Measurements from ENCODE around the gene ABHD3.
"Not testable (repeated sequence)": the region's sequence is repeated elsewhere in the genome, so short reads cannot be mapped to it uniquely, and the experiment has no call there.

The ABHD3 gene, protein sequence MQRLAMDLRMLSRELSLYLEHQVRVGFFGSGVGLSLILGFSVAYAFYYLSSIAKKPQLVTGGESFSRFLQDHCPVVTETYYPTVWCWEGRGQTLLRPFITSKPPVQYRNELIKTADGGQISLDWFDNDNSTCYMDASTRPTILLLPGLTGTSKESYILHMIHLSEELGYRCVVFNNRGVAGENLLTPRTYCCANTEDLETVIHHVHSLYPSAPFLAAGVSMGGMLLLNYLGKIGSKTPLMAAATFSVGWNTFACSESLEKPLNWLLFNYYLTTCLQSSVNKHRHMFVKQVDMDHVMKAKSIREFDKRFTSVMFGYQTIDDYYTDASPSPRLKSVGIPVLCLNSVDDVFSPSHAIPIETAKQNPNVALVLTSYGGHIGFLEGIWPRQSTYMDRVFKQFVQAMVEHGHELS

DNA sequence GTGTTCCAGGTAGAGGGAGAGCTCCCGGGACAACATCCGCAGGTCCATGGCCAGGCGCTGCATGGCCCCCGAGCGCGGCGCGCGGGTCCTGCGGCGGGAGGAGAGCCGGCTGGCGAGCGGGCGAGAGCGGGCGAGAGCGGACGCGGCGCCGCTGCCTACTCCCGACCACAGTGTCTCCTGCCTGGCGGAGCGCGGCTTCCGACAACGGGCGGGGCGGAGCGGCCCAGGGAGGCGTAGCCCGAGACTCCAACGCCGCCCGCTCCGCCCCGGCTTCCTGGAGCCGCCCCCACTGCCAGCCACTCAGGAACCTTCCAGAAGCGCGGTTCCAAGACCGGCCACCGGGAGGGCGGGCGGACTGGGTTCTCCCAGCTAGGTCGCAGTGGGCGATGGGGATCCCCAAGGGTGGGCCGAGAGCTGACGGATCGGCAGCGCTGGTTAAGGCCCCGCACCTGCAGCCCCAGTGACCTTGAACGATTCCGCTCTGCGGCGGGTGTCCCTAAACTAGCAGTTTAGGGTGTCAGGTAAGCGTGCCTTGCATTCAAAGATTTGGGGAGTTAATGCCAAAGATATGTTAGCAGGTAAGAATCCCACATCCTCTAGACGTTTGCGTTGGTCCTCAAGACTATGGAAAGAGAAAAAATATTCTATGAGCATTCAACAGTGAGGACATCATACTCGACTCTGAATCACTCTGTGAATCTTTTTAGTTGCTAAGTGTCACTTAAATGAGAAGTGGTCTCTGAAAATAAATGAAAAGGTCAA, at the start of gene ABHD3:
Gene ABHD3, minus strand, starts transcription at position 172 of the 762 bp plus-strand sequence. Its CDS starts 109 bp downstream, at position 63.
- peak; percentile 92 to 94 for DNase-seq

DNA sequence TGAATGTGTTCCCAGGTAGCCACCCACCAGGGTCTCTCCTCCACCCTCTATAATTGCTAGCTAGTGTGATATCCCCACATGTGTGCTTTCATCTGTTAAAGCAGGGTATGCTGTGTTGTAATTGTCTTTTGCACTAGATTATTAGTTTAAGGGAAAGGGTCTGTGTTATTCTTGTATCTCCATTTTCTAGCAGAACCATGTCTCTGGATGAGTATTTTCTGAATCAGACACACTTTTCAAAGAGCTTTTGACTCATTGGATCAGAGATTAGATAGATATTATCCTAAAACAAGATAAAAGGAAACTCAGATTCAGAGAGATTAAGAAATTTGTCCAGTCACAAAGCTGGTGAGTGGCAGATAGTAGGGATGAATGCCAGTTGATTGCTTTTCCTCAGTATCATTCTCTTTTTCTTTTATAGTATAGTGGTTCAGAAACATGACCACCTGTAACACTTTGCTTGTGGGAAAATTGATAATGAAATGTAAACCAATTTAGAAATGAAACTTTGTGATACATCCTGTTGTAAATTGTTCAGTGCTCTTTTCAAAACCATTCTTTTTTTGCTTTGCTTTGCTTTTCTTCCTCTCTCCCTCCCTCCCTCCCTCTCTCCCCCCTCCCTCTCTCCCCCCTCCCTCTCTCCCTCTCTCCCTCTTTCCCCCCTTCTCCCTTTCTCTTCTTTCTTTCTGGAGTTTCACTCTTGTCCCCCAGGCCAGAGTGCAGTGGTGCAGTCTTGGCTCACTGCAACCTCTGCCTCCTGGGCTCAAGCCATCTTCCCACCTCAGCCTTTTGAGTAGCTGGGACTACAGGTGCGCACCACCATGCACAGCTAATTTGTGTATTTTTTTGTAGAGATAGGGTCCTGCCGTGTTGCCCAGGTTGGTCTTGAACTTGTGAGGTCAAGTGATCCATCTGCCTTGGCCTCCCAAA, 43.5 kb upstream of the ABHD3 start:
- no peak for DNase-seq

DNA sequence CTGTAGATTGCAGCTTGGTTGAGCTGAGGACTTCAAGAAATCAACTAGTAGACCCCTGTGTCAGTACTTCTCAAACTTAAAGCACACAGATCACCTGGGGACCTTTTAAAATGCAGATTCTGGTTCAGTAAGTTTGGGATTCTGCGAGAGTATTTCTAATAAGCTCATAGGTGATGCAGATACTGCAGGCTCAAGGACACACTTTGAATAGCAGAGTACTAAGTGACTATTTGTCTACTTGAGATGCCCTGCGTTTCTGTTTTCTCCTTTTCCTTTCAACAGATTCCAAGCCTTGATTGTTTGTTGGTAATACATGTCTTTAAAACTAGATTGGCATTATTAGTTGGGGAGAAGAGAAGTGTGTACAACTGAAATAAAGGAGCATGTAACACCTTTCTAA, 42.7 kb upstream of the ABHD3 start:
- no peak for DNase-seq

DNA sequence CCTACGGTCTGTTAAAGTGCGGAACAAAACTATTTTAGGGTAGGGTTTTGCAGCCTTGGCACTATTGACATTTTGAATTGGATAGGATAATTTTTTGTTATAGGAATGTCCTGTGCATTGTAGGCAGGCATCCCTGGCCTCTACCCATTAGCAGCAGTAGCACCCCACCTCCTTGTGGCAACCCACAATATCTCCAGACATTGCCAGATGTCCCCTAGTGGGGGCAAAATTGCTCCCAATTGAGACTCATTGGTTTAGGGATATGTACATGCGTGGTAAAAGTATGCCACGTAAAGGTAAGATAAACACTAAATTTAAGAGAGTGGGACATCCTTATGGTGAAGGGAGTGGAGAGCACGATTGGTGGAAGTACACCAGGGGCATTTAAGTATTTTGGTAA, 40.7 kb upstream of the ABHD3 start:
- DNase-seq: no peak

DNA sequence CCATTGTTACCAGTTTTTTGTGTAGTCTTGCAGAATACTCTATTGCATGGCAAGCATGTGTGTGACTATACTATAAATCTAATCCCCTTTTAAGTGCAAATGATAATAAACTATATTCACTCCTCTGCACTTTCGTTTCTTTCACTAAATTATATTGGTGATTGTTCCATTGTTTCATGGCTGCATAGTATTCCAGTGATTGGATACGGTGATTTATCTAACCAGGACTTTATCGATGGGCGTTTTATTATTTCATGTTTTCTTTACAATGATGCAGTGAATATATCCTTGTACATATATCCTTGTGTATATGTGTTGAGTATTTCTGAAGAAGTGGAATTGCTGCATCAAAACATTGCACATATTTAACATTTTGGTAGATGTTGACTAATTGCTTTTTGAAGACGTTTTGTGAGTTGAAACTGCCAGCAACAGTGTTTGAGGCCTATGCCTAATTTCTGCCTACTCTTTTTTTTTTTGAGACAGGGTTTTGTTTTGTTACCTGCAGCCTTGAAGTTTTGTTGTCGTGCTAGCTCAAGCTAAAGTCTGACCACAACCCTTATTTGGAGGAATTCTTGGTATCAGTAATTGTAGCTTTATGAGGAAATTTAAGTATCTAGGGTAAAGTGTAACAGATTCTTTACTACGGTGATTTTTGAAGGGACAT, 38.7 kb upstream of the ABHD3 start:
- DNase-seq: no peak

DNA sequence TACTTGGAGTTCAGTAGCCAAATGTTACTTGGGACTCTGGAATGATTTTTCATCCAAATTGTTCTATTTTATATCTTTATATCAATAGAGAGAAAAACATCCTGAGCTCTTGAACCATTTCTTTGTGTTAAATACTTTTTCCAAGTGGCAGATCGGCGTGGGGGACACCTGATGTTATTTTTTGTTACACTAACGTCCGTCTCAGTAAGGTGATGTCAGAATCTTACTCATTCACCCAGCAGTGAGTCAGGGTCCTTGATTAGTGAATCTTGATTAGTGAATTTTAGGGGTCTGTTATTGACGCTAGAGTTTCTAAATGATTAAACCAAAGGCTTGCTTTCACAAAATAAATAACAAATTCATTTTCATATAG, 37.7 kb upstream of the ABHD3 start:
- no peak for DNase-seq

DNA sequence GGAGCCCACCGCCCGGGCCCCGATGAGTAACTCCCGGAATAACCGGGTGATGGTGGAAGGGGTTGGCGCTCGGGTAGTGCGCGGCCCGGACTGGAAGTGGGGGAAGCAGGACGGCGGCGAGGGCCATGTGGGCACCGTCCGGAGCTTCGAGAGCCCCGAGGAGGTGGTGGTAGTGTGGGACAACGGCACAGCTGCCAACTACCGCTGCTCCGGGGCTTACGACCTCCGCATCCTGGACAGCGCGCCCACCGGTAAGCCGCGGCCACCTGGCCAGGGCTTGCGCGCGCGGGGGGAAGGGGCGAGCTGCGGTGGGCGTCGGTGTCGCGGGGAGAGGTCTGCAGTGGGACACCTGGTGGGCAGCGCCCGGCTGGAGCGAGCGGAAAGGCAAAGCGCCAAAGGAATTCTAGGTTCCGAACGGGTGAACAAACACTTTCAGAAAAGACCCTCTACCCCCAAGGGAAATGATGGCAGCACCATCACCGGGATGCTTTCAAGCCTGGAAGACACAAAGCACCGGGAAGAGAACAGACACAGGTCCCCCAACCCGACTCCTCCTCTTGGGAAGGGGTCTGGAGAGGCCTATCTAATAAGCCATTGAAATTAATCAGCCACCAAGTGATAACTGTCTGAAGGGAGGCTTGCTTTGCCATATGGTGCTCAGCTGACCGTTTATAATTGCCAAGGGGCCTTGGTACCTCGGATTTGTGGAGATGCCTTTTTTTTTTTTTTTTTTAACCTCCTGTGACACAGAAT, 37.2 kb upstream of the ABHD3 start:
- peak; percentile 46 to 57 for DNase-seq

DNA sequence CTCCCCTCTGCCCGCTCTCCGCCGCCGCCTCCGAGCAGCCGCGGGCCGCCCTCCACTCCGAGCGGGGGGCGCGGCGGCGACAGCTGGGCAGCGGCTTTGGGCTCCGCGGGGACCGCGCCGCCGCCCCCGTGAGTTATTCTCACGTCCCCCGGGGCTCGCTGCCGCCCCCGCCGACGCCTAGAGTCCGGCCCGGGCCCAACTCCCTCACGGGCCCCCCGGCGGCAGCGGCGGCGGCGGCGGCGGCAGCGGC, 36.7 kb upstream of the ABHD3 start:
- no peak for DNase-seq

DNA sequence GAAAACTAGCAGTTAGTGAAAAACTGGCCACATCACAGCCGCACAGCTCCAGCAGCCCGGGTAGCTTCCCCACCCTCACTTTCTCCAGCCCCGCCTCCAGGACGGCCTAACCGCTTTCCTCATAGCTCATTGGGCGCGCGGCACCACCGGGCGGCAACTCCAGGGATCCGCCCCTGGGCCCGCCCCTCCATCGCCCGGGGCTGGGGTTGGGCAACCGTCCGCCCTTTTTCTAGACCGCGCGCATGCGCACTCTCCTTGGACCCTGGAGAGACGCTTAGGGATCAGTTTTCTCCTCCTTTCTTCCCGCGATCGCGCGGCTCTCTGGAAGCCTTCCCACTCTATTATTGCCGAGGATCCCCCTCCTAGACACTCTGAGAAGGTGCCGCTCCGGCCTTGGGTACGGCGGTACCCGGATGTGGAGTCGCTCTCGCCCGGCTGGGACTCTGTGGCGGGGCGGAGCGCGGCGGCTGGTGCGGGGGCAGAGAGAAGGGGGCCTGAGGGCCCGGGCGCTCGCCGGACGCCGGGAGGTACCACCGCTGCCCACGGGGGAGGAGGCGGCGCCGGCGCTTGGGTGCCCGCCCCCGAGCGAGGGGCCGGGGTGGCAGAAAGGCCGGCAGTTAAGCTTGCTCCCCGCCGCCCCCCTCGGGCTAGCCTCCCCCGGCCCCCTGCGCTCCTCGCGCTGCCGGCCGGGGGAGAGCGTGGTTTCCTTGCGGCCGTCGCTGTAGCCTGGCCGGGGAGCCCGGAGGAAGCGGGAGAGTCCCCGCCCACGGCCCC, 36.2 kb upstream of the ABHD3 start, which contains the start of gene MIB1:
Gene MIB1, plus strand, starts transcription at position 255 of the 774 bp plus-strand sequence. CDS start 792 bp downstream, outside the sequence.
- peak; percentile 98 to 99 for DNase-seq

DNA sequence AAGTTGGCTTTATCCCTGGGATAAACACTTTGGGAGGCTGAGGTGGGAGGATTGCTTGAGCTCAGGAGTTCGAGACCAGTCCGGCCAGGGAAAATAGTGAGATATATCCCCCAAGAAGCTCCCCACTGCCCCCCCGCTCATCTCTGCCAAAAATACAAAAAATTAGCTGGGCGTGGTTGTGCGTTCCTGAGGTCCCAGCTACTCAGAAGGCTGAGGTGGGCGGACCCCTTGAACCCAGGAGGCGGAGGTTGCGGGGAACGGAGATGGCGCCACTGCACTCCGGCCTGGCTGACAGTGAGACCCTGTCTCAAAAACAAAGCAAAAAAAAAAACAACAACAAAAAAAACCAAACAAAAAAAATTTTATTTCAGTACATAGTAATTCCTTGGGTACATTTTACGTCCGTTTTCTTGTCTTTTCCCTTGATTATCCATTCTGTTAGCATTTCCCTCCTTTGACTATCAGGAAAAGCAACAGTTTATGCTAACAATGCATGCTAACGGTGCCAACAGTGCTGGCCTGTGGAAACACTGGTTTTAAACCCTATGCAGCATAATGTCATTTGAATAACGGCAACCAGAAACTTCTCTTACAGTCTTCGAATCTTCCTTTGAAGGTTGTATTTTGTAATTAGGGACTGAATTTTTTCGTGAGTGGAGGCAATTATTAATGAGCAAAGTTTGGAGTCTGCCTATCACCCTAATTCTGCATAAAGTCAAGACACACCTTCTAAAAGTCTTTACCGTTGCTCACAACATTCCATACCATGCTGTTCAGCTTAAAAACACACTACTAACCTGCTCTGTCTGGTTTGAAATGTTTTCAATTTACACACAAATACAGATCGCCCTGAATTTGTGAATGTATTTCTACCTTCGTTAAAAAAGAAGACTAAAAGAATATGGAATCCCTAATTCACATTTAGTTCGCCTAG, 35.3 kb upstream of the ABHD3 start:
- DNase-seq: no peak

DNA sequence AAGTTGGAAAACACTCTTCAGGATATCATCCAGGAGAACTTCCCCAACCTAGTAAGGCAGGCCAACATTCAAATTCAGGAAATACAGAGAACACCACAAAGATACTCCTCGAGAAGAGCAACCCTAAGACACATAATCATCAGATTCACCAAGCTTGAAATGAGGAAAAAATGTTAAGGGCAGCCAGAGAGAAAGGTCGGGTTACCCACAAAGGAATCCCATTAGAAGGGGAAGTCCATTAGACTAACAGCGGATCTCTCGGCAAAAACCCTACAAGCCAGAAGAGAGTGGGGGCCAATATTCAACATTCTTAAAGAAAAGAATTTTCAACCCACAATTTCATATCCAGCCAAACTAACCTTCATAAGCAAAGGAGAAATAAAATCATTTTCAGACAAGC, 32.4 kb upstream of the ABHD3 start:
- not testable (repeated sequence) for DNase-seq

DNA sequence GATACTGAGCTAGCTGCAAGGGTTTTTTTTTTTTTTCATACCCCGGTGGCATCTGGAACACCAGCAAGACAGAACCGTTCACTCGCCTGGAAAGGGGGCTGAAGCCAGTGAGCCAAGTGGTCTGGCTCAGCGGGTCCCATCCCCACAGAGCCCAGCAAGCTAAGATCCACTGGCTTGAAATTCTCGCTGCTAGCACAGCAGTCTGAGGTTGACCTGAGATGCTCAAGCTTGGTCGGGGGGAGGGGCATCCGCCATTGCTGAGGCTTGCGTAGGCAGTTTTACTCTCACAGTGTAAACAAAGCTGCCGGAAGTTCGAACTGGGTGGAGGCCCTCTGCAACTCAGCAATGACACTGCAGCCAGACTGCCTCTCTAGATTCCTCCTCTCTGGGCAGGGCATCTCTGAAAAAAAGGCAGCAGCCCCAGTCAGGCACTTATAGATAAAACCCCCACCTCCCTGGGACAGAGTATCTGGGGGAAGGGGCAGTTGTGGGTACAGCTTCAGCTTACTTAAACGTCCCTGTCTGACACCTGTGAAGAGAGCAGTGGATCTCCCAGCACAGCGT, 31.0 kb upstream of the ABHD3 start:
- DNase-seq: peak; percentile 32 to 40

DNA sequence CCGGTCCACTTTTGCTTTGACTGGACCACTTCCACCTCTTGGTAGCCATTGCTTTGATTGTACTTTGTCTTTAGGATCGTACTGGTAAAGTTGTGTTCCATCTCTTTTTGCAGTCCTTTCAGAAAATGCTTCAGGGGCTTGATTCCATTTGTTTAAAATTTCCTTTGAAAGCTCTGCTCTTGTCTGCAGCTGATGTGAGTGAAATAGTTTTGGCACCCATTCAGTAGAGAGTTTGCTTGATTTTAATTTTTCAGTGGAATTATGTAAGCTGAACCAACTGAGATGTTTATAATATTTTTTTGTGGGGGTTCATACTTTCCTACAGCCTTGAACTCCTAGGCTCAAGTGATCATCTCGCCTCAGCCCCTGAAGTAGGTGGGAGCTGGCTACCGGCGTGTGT, 28.4 kb upstream of the ABHD3 start:
- no peak for DNase-seq

DNA sequence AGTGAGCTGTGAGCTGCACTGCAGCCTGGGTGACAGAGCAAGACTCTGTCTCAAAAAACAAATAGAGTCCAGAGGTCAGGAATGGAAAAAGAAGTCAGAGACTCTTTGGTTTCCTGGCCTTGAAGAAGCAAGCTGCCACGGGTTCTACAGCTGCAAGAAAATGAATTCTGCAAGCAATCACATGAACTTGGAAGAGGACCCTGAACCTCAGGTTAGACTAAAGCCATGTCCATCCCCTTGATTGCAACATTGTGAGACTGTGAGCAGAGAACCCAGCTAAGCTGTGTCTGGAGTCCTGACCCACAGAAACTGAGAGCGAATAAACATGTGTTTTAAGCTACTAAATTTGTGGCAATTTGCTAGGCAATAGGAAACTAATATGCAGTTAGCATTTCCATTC, 23.1 kb upstream of the ABHD3 start:
- no peak for DNase-seq

DNA sequence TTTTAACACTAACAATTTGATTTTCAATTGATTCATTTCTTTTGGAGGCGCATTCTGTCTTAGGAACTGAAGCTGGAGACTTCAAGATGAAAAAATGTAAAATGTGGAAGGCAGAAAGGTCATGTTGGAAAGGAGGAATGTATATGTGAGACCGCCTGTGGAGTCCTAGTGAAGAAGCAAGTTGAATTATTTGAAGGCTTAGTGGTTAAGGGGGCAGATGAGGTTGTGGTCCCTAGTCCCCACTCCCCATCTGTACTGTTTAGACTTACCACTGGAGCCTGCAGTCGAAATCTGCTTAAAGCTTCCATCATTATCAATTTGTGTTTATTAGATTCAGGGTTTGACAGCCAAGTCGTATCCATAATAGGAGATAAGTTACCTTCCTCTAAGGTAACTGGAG, 20.6 kb upstream of the ABHD3 start:
- no peak for DNase-seq

DNA sequence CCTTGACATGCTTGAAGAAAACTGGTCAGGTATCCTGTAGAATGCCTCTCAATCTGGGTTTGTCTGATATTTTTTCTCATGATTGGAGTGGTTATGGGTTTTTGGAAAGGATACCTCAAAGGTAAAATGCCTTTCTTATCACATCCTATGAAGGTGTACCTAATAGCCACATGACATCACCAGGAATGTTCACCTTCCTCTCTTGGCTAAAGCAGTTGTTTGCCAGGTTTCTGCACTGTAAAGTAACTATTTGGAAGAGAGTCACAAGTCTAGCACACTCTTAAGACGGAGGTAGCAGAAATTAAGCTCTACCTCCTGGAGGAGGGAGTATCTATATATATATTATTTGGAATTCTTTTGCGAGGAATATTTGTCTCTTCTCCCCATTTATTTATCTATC, 18.1 kb upstream of the ABHD3 start:
- no peak for DNase-seq

DNA sequence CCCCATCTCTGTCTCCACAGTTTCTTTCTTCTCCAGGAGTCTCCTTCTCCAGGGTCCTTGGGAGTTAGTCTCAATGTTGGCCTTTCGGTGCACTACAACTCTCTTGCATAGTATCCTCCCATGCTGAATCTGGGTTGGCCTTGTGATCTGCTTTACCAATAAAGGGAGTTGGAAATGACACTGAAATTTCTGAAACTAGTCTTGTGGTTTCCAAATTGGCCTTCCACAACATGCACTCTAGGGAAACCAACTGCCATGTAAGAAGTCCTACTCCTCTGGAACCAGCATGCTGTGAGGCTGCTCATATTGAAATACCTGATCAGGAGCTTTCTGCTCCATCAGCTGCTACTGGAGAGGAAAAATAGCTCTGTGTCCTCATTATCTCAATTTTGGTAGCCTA, 9.9 kb upstream of the ABHD3 start:
- no peak for DNase-seq

DNA sequence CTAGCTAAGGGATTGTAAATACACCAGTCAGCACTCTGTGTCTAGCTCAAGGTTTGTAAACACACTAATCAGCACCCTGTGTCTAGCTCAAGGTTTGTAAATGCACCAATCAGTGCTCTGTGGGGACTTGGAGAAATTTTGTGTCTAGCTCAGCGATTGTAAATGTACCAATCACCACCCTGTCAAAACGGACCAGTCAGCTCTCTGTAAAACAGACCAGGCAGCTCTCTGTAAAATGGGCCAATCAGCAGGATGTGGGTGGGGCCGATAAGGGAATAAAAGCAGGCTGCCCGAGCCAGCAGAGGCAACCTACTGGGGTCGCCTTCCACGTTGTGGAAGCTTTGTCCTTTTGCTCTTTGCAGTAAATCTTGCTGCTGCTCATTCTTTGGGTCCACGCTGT, 2.6 kb upstream of the ABHD3 start:
- DNase-seq: not testable (repeated sequence)

DNA sequence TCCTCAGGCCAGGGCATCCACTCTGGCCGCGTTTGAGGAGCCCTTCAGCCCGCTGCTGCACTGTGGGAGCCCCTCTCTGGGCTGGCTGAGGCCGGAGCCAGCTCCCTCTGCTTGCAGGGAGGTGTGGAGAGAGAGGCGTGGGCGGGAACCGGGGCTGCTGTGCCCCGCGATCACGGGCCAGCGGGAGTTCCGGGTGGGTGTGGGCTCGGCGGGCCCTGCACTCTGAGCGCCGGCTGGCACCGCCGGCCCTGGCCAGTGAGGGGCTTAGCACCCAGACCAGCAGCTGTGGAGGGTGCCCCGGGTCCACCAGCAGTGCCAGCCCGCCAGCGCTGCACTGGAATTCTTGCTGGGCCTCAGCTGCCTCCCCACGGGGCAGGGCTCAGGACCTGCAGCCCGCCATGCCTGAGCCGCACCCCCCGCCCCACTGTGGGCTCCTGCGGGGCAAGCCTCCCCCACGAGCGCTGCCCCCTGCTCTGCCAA, 1.9 kb upstream of the ABHD3 start:
- no peak for DNase-seq
